IMR-90 (cell line): ENCODE measurements around the gene LRRC8C. TPM values are rescaled to one million over a fixed set of nuclear protein-coding genes. Genes with fewer than 3 reads are reported as not detected.

ENCODE experiments used
- ATAC-seq: fragments of 200-7000 bp; cut with Tn5 transposase; 2 replicates; pipeline ENCODE4 v1.9.1; 2020; ENCODE audit warnings: low read depth, mild to moderate bottlenecking, moderate library complexity
- BruUV-seq: library from RNA; stranded (reverse); fragments of 400-500 nt; replicated peaks from 2 replicates; lab custom pipeline; 2021; lab: Mats Ljungman, UMichigan
- CTCF ChIA-PET: fragments of 300-600 bp; formaldehyde crosslinking; extraction: SDS; loops from one replicate; lab custom pipeline; 2021; ENCODE audit warnings: antibody characterized with exemption; lab: Yijun Ruan, JAX
- POLR2A ChIA-PET: fragments of 300-600 bp; sonication (Branson Sonifier 250); formaldehyde crosslinking; loops from one replicate; lab custom pipeline; 2022; ENCODE audit warnings: antibody characterized with exemption; ENCODE audit not compliant: unreplicated experiment; lab: Charles Lee
- DNase-seq: peaks from one replicate; pipeline ENCODE4 v3.0.0; 2013
- H2AFZ ChIP-seq: replicated peaks from 2 replicates; pipeline ENCODE3; 2013; ENCODE audit warnings: low read length, mild to moderate bottlenecking; ENCODE audit not compliant: poor library complexity
- H2AK5ac ChIP-seq: 2 replicates; pipeline ENCODE4 v1.6.1; 2013; ENCODE audit warnings: low read depth, low read length, inconsistent platforms
- H2AK9ac ChIP-seq: replicated peaks from 2 replicates; pipeline ENCODE3; 2013; ENCODE audit warnings: mild to moderate bottlenecking, low read depth, low read length, moderate library complexity; ENCODE audit not compliant: poor library complexity
- H2BK120ac ChIP-seq: 2 replicates; pipeline ENCODE4 v1.6.1; 2013; ENCODE audit warnings: low read depth, low read length, inconsistent platforms
- H2BK15ac ChIP-seq: 3 replicates; pipeline ENCODE4 v1.6.1; 2013; ENCODE audit warnings: low read depth, low read length, inconsistent platforms
- H2BK20ac ChIP-seq: 2 replicates; pipeline ENCODE4 v1.6.1; 2013; ENCODE audit warnings: low read depth, mild to moderate bottlenecking, inconsistent platforms, low read length, moderate library complexity
- H2BK5ac ChIP-seq: 2 replicates; pipeline ENCODE4 v1.6.1; 2013; ENCODE audit warnings: mild to moderate bottlenecking, low read depth, low read length, inconsistent platforms; ENCODE audit not compliant: poor library complexity, severe bottlenecking
- H3K14ac ChIP-seq: replicated peaks from 2 replicates; pipeline ENCODE4 v1.6.1; 2013; ENCODE audit warnings: low read depth, low read length, inconsistent platforms
- H3K18ac ChIP-seq: 2 replicates; pipeline ENCODE4 v1.6.1; 2013; ENCODE audit warnings: low read depth, low read length, control low read depth
- H3K23ac ChIP-seq: 2 replicates; pipeline ENCODE4 v1.6.1; 2013; ENCODE audit warnings: low read depth, low read length, inconsistent platforms
- H3K27ac ChIP-seq: 2 replicates; pipeline ENCODE4 v1.5.1; 2013; ENCODE audit warnings: mild to moderate bottlenecking, control low read depth, low read length; ENCODE audit not compliant: insufficient read depth
- H3K27me3 ChIP-seq: 2 replicates; pipeline ENCODE4 v1.6.1; 2013; ENCODE audit warnings: low read length; ENCODE audit not compliant: control insufficient read depth, insufficient read depth
- H3K36me3 ChIP-seq: 2 replicates; pipeline ENCODE4 v1.6.1; 2013; ENCODE audit warnings: low read length, mixed read lengths; ENCODE audit not compliant: control insufficient read depth, insufficient read depth
- H3K4ac ChIP-seq: 2 replicates; pipeline ENCODE4 v1.6.1; 2013; ENCODE audit warnings: low read depth, low read length, inconsistent platforms
- H3K4me1 ChIP-seq: 2 replicates; pipeline ENCODE4 v1.6.1; 2013; ENCODE audit warnings: low read length, mixed read lengths; ENCODE audit not compliant: control insufficient read depth, insufficient read depth
- H3K4me2 ChIP-seq: 2 replicates; pipeline ENCODE4 v1.6.1; 2013; ENCODE audit warnings: low read depth, mild to moderate bottlenecking, control low read depth, low read length, moderate library complexity
- H3K4me3 ChIP-seq: 2 replicates; pipeline ENCODE4 v1.5.1; 2013; ENCODE audit warnings: low read depth, mild to moderate bottlenecking, control low read depth, low read length, moderate library complexity; ENCODE audit not compliant: insufficient read depth
- H3K56ac ChIP-seq: 2 replicates; pipeline ENCODE4 v1.6.1; 2013; ENCODE audit warnings: low read length, inconsistent platforms; ENCODE audit not compliant: insufficient read depth; ENCODE audit errors: extremely low read depth
- H3K79me1 ChIP-seq, 2 experiments: 2 replicates each; pipeline ENCODE4 v1.6.1; 2013; ENCODE audit warnings: low read length in 2 of 2, inconsistent platforms in 1 of 2, low read depth in 1 of 2
- H3K9ac ChIP-seq: 2 replicates; pipeline ENCODE4 v1.6.1; 2013; ENCODE audit warnings: low read depth, low read length, control low read depth
- H3K9me1 ChIP-seq: 2 replicates; pipeline ENCODE4 v1.6.1; 2013; ENCODE audit warnings: low read length, inconsistent platforms; ENCODE audit not compliant: insufficient read depth
- H3K9me3 ChIP-seq: 2 replicates; pipeline ENCODE4 v1.6.1; 2013; ENCODE audit warnings: low read length; ENCODE audit not compliant: control insufficient read depth, insufficient read depth
- H4K20me1 ChIP-seq: 2 replicates; pipeline ENCODE4 v1.6.1; 2013; ENCODE audit warnings: low read length, inconsistent platforms; ENCODE audit not compliant: insufficient read depth
- H4K5ac ChIP-seq: 2 replicates; pipeline ENCODE4 v1.6.1; 2013; ENCODE audit warnings: mild to moderate bottlenecking, low read depth, low read length, control low read depth
- H4K8ac ChIP-seq, 2 experiments: 2 replicates each; pipeline ENCODE4 v1.6.1; 2013; ENCODE audit warnings: low read depth in 2 of 2, low read length in 2 of 2, control low read depth in 1 of 2, inconsistent platforms in 1 of 2
- H4K91ac ChIP-seq: 2 replicates; pipeline ENCODE4 v1.6.1; 2013; ENCODE audit warnings: low read depth, low read length, inconsistent platforms; ENCODE audit not compliant: insufficient read depth
- BHLHE40 ChIP-seq: fragments of 150-350 bp; IDR thresholded peaks from 2 replicates; pipeline ENCODE4 v1.6.1; 2016; ENCODE audit warnings: mild to moderate bottlenecking, low read depth, low read length
- CEBPB ChIP-seq: IDR thresholded peaks from 2 replicates; pipeline ENCODE4 v1.6.1; 2012; ENCODE audit warnings: low read depth, low read length, improper control_type of control experiment
- CHD1 ChIP-seq: IDR thresholded peaks from 2 replicates; pipeline ENCODE4 v1.6.1; 2012; ENCODE audit warnings: low read depth, low read length, improper control_type of control experiment
- FOS ChIP-seq: fragments of 150-350 bp; IDR thresholded peaks from 2 replicates; pipeline ENCODE4 v1.6.1; 2016; ENCODE audit warnings: low read depth, low read length
- MAFK ChIP-seq: IDR thresholded peaks from 2 replicates; pipeline ENCODE4 v1.6.1; 2012; ENCODE audit warnings: low read depth, low read length, improper control_type of control experiment
- MAZ ChIP-seq: IDR thresholded peaks from 2 replicates; pipeline ENCODE4 v1.6.1; 2012; ENCODE audit warnings: low read depth, mild to moderate bottlenecking, low read length, improper control_type of control experiment, moderate library complexity, borderline replicate concordance
- MXI1 ChIP-seq: IDR thresholded peaks from 2 replicates; pipeline ENCODE4 v1.6.1; 2012; ENCODE audit warnings: low read depth, mild to moderate bottlenecking, low read length, moderate library complexity, borderline replicate concordance
- NFE2L2 ChIP-seq: fragments of 150-350 bp; IDR thresholded peaks from 2 replicates; pipeline ENCODE4 v1.6.1; 2016; ENCODE audit warnings: low read depth, mild to moderate bottlenecking, low read length
- POLR2A ChIP-seq: IDR thresholded peaks from 2 replicates; pipeline ENCODE4 v1.6.1; 2012; ENCODE audit warnings: mild to moderate bottlenecking, low read depth, low read length
- RAD21 ChIP-seq: IDR thresholded peaks from 2 replicates; pipeline ENCODE4 v1.6.1; 2012; ENCODE audit warnings: low read length, improper control_type of control experiment
- RCOR1 ChIP-seq: IDR thresholded peaks from 2 replicates; pipeline ENCODE4 v1.6.1; 2012; ENCODE audit warnings: mild to moderate bottlenecking, low read length, improper control_type of control experiment; ENCODE audit not compliant: insufficient replicate concordance
- RFX5 ChIP-seq: IDR thresholded peaks from 2 replicates; pipeline ENCODE4 v1.8.0; 2012; ENCODE audit warnings: low read depth, mild to moderate bottlenecking, low read length, moderate library complexity
- SMC3 ChIP-seq: fragments of 150-350 bp; IDR thresholded peaks from 2 replicates; pipeline ENCODE4 v1.6.1; 2016; ENCODE audit warnings: low read depth, mild to moderate bottlenecking, antibody characterized with exemption, low read length, moderate library complexity
- WGBS, 2 experiments: methylation state at CpG; one replicate each; pipeline versions ENCODE4 v1.1.5 to v1.1.7; 2013; ENCODE audit warnings: missing lambda C conversion rate in 2 of 2; ENCODE audit not compliant: insufficient read length in 1 of 2; ENCODE audit errors: extremely low coverage in 2 of 2; 5-methylcytosine and 5-hydroxymethylcytosine counted together
- dilution Hi-C: fragments of 300-500 bp; cut with HindIII; formaldehyde crosslinking; loops from one replicate; pipeline ENCODE4 v1.14.3; 2018; ENCODE audit warnings: low sequenced_read_pairs; ENCODE audit not compliant: unreplicated experiment
- in situ Hi-C: fragments of 300-500 bp; cut with MboI; formaldehyde crosslinking; loops from 3 replicates; pipeline ENCODE4 v1.14.3; 2019; ENCODE audit warnings: low sequenced_read_pairs, inconsistent platforms, mixed read lengths
- intact Hi-C: fragments of 100-400 bp; cut with micrococcal nuclease; formaldehyde crosslinking; loops from 2 replicates; pipeline ENCODE4 v1.10.0; 2022
- polyA plus RNA-seq, 3 experiments: library from polyadenylated mRNA; depleted of rRNA; stranded (reverse); fragments of >200 nt; gene quantifications; 2 replicates each; pipeline ENCODE4 v1.2.3, GENCODE V29; 2012; ENCODE audit warnings: low replicate concordance in 1 of 3
- total RNA-seq: library from RNA; depleted of rRNA; stranded (reverse); fragments of >200 nt; gene quantifications from 2 replicates; pipeline ENCODE4 v1.2.3, GENCODE V29; 2012
- TF ChIP-seq, protein P1 (sequence below): conservative IDR thresholded peaks from 2 replicates; pipeline ENCODE4 v1.5.1; 2012; ENCODE audit warnings: mild to moderate bottlenecking, low read depth, low read length, improper control_type of control experiment
- TF ChIP-seq, protein P2 (sequence below): fragments of 150-350 bp; IDR thresholded peaks from 2 replicates; pipeline ENCODE4 v1.6.1; 2016; ENCODE audit warnings: low read depth, mild to moderate bottlenecking, low read length, moderate library complexity, borderline replicate concordance
- TF ChIP-seq, protein P3 (sequence below): fragments of 150-350 bp; IDR thresholded peaks from 2 replicates; pipeline ENCODE4 v1.6.1; 2017; ENCODE audit warnings: mild to moderate bottlenecking, antibody characterized with exemption, low read length, low read depth

The LRRC8C gene
- total and polyA plus RNA-seq, 2 of the 4 experiments (the other 2 are of a cell fraction) = 6.5 to 12.9 TPM

DNA sequence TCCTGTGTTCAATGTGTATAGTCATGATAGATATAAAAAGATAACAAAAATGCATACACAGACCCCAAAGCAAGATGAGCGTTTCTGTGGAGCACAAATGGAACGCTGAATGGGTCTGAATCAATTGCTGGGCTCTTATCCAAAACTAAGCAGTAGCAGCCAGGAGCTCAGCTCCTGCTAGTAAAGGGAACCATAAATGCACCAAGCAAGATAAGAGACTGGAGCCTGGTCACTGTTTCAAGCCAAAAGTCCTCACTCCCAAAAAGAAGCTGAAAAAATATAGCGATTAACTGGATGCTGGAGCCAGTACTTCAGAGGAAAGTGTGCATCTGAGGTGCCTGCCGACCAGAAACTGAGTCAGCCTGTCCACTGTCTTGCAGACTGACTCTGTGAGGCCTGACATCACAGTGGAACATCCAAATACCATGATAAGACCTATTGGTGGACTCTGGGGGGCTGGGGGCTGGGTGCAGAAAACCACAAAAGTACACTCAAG lies 68.9 kb downstream of the LRRC8C start:
- in situ Hi-C loops (no loop called here), intact Hi-C loops (no loop called here), dilution Hi-C loops (no loop called here)
- no peak overlapping the region for H3K9ac ChIP-seq
- H2AK5ac ChIP-seq = no peak overlapping the region
- H3K9me1 ChIP-seq = no peaks in the 10 kb centered on the region
- ATAC-seq (peak; percentile 56), DNase-seq (peak; percentile 55)
- POLR2A ChIA-PET = no interaction called here
- no peak overlapping the region for H3K14ac ChIP-seq
- no peaks in the 10 kb centered on the region for H4K20me1 ChIP-seq
- TF ChIP-seq SMC3 (no peak), CEBPB (no peak), MAFK (no peak), FOS (no peak), NFE2L2 (no peak), BHLHE40 (no peak), CHD1 (no peak), RAD21 (no peak), MXI1 (no peak), RFX5 (no peak), MAZ (no peak), POLR2A (no peak), RCOR1 (no peak)
- TF ChIP-seq, protein P1, sequence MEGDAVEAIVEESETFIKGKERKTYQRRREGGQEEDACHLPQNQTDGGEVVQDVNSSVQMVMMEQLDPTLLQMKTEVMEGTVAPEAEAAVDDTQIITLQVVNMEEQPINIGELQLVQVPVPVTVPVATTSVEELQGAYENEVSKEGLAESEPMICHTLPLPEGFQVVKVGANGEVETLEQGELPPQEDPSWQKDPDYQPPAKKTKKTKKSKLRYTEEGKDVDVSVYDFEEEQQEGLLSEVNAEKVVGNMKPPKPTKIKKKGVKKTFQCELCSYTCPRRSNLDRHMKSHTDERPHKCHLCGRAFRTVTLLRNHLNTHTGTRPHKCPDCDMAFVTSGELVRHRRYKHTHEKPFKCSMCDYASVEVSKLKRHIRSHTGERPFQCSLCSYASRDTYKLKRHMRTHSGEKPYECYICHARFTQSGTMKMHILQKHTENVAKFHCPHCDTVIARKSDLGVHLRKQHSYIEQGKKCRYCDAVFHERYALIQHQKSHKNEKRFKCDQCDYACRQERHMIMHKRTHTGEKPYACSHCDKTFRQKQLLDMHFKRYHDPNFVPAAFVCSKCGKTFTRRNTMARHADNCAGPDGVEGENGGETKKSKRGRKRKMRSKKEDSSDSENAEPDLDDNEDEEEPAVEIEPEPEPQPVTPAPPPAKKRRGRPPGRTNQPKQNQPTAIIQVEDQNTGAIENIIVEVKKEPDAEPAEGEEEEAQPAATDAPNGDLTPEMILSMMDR = no peak
- TF ChIP-seq, protein P2, sequence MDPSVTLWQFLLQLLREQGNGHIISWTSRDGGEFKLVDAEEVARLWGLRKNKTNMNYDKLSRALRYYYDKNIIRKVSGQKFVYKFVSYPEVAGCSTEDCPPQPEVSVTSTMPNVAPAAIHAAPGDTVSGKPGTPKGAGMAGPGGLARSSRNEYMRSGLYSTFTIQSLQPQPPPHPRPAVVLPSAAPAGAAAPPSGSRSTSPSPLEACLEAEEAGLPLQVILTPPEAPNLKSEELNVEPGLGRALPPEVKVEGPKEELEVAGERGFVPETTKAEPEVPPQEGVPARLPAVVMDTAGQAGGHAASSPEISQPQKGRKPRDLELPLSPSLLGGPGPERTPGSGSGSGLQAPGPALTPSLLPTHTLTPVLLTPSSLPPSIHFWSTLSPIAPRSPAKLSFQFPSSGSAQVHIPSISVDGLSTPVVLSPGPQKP = no peak
- TF ChIP-seq, protein P3, sequence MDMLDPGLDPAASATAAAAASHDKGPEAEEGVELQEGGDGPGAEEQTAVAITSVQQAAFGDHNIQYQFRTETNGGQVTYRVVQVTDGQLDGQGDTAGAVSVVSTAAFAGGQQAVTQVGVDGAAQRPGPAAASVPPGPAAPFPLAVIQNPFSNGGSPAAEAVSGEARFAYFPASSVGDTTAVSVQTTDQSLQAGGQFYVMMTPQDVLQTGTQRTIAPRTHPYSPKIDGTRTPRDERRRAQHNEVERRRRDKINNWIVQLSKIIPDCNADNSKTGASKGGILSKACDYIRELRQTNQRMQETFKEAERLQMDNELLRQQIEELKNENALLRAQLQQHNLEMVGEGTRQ = no peak
- H3K36me3 ChIP-seq = no peaks in the 10 kb centered on the region
- no peak overlapping the region for H2BK5ac ChIP-seq
- no peak overlapping the region for H2AFZ ChIP-seq
- H3K9me3 ChIP-seq = no peaks in the 10 kb centered on the region
- no peak overlapping the region for H3K4ac ChIP-seq
- H3K4me3 ChIP-seq = no peak overlapping the region
- CTCF ChIA-PET = interaction anchor here (0.6 kb wide), 1 partner anchor 30 kb away, joined by 3 read pairs; no protein-coding TSS in a partner anchor
- H3K56ac ChIP-seq = no peak overlapping the region
- peaks cover 20 to 34% of the 10 kb centered on the region in 2 experiments for H3K79me1 ChIP-seq
- no peak overlapping the region for H2BK120ac ChIP-seq
- no peaks in the 10 kb centered on the region for H3K4me1 ChIP-seq
- WGBS, 2 experiments = 80% methylated on average over 1 of the region's 4 CpGs; no CpG with 5 or more reads in 1 of the 2 experiments
- no peak overlapping the region for H3K23ac ChIP-seq
- no peak overlapping the region for H3K18ac ChIP-seq
- H2BK20ac ChIP-seq = no peak overlapping the region
- no peak overlapping the region for H4K91ac ChIP-seq
- BruUV-seq = no TSS peak
- H2BK15ac ChIP-seq = no peak overlapping the region
- H3K27me3 ChIP-seq = no peaks in the 10 kb centered on the region
- no peak overlapping the region for H3K27ac ChIP-seq
- H4K8ac ChIP-seq = no peak overlapping the region
- no peak overlapping the region for H4K5ac ChIP-seq
- H2AK9ac ChIP-seq = no peak overlapping the region
- no peak overlapping the region for H3K4me2 ChIP-seq
